Raji (cell line): ENCODE results near the gene HMX1.

Source experiments
- POLR2A ChIP-seq: IDR thresholded peaks from 2 replicates; pipeline ENCODE4 v1.6.1; 2011; ENCODE audit warnings: low read depth, low read length, control low read depth; ENCODE audit not compliant: insufficient read depth

The HMX1 gene

GRCh38 chr4:8871417-8872401, at the start of gene HMX1:
Gene HMX1, minus strand, starts transcription at chr4:8871839. Its CDS starts 225 bp downstream, at chr4:8871614.
- no peak for TF ChIP-seq POLR2A

GRCh38 chr4:8920969-8921368, 49.3 kb upstream of the HMX1 start:
- TF ChIP-seq POLR2A: no peak

GRCh38 chr4:8920289-8920965, 48.8 kb upstream of the HMX1 start:
- TF ChIP-seq POLR2A: no peak

- TF ChIP-seq POLR2A: no peak
Observed at GRCh38 chr4:8919651-8920288, 48.1 kb upstream of the HMX1 start.

- TF ChIP-seq POLR2A: no peak
Observed at GRCh38 chr4:8917868-8918783, 46.5 kb upstream of the HMX1 start.

- no peak for TF ChIP-seq POLR2A
Observed at GRCh38 chr4:8917321-8917811, 45.7 kb upstream of the HMX1 start.

GRCh38 chr4:8916906-8917305, 45.3 kb upstream of the HMX1 start:
- no peak for TF ChIP-seq POLR2A

- no peak for TF ChIP-seq POLR2A
Observed at GRCh38 chr4:8916351-8916885, 44.8 kb upstream of the HMX1 start.

- TF ChIP-seq POLR2A: no peak
Observed at GRCh38 chr4:8915201-8916200, 43.9 kb upstream of the HMX1 start.

GRCh38 chr4:8914461-8915171, 43.0 kb upstream of the HMX1 start:
- no peak for TF ChIP-seq POLR2A

- no peak for TF ChIP-seq POLR2A
Observed at GRCh38 chr4:8913858-8914460, 42.3 kb upstream of the HMX1 start.
